ENCODE measurements around the gene APOD.
"Not testable (repeated sequence)": the region's sequence is repeated elsewhere in the genome, so short reads cannot be mapped to it uniquely, and the experiment has no call there.

APOD gene

GRCh38 chr3:195624171-195624570 is 40.4 kb upstream of the APOD start:
- not testable (repeated sequence) for H3K4me2 ChIP-seq (ENCODE audit: low read length); H3K27me3 ChIP-seq (ENCODE audit: control insufficient read depth, insufficient read depth, low read length); H3K9ac ChIP-seq (ENCODE audit: low read depth, low read length); H3K4me1 ChIP-seq (ENCODE audit: control insufficient read depth, insufficient read depth, low read length); H3K9me3 ChIP-seq (replicated peaks; ENCODE audit: low read length); H3K4me3 ChIP-seq (ENCODE audit: low read length); H3K36me3 ChIP-seq (ENCODE audit: insufficient read depth, low read length)

DNA sequence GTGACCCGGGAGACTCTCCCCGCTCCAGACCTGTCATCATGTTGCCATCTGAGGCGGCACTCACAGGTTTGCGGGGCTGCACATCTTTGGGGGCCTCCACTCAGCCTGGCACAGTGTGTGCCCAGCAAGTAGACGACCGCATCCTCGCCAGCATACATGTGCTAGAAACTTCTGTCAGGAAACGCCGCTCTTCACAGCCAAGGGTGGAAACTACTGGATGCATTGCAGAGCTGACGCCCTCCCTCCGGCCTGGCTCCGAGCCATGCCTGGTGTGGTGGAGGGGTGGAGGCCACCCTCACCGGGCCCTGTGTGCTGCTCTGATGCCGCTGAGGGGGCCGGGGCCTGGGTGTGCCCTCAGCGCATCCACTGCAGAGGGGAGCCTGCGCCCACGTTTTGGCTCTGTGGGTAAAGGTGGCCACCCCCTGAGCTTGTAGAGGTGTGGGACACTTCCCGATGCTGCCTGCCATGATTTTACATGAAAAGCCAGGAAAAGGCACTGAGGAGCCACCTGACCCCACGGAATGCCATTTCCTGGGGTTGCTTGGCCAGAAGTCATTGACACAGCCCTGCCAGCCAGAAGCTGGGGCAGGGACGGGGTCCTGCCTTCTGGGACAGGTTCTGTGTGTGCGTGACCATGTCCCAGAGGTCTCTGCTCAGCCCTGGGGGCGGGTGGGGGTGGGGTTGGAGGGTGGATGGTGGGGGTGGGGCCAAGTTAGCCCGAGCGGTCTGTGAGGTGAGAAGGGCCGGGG is 39.7 kb upstream of the APOD start:
- H3K4me3 ChIP-seq (ENCODE audit: low read length); H3K36me3 ChIP-seq (ENCODE audit: insufficient read depth, low read length); H3K4me2 ChIP-seq (ENCODE audit: low read length); H3K9me3 ChIP-seq (replicated peaks; ENCODE audit: low read length); H3K9ac ChIP-seq (ENCODE audit: low read depth, low read length); H3K27me3 ChIP-seq (ENCODE audit: control insufficient read depth, insufficient read depth, low read length); H3K4me1 ChIP-seq (ENCODE audit: control insufficient read depth, insufficient read depth, low read length): not testable (repeated sequence)

GRCh38 chr3:195622523-195623170 is 38.9 kb upstream of the APOD start:
- not testable (repeated sequence) for H3K9ac ChIP-seq (ENCODE audit: low read depth, low read length); H3K4me3 ChIP-seq (ENCODE audit: low read length); H3K4me2 ChIP-seq (ENCODE audit: low read length); H3K36me3 ChIP-seq (ENCODE audit: insufficient read depth, low read length); H3K4me1 ChIP-seq (ENCODE audit: control insufficient read depth, insufficient read depth, low read length); H3K9me3 ChIP-seq (replicated peaks; ENCODE audit: low read length); H3K27me3 ChIP-seq (ENCODE audit: control insufficient read depth, insufficient read depth, low read length)

DNA sequence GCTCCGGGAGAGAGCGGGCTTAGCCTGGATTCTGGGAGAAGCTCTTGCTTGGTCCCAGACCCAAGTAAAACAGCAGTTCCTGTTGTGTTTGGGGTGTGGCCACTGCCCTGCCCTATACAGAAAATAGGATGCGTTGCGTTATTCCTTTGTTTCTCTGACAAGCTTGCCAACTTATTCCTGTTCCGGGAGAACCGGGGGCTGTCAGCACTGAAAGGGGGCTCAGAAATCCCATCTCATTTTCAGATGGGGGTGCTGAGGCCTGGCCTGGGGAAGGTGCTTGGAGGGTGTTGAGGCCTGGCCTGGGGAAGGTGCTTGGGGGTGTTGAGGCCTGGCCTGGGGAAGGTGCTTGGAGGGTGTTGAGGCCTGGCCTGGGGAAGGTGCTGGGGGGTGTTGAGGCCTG is 38.3 kb upstream of the APOD start:
- not testable (repeated sequence) for H3K4me3 ChIP-seq (ENCODE audit: low read length); H3K27me3 ChIP-seq (ENCODE audit: control insufficient read depth, insufficient read depth, low read length); H3K4me2 ChIP-seq (ENCODE audit: low read length); H3K9ac ChIP-seq (ENCODE audit: low read depth, low read length); H3K9me3 ChIP-seq (replicated peaks; ENCODE audit: low read length); H3K36me3 ChIP-seq (ENCODE audit: insufficient read depth, low read length); H3K4me1 ChIP-seq (ENCODE audit: control insufficient read depth, insufficient read depth, low read length)

DNA sequence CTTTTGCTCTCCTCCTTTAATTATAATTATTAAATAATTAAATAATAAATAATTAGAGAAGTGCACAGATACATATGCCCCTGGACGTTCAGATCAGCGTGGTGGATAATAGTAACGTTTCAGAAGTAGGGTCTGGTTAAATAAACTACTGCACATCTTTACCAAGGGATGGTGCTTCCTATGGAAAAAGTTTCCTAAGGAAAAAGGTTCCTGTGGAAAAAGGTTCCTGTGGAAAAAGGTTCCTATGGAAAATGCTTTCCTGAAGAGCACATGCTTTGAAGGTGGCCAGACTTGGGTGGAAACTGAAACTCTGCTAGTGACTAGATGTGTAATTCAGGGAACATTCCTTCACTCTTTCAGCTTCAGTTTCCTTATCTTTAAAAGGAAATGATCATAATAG is 37.4 kb upstream of the APOD start:
- H3K4me2 ChIP-seq (ENCODE audit: low read length); H3K27me3 ChIP-seq (ENCODE audit: control insufficient read depth, insufficient read depth, low read length); H3K4me1 ChIP-seq (ENCODE audit: control insufficient read depth, insufficient read depth, low read length); H3K9ac ChIP-seq (ENCODE audit: low read depth, low read length); H3K9me3 ChIP-seq (replicated peaks; ENCODE audit: low read length); H3K36me3 ChIP-seq (ENCODE audit: insufficient read depth, low read length); H3K4me3 ChIP-seq (ENCODE audit: low read length): not testable (repeated sequence)

DNA sequence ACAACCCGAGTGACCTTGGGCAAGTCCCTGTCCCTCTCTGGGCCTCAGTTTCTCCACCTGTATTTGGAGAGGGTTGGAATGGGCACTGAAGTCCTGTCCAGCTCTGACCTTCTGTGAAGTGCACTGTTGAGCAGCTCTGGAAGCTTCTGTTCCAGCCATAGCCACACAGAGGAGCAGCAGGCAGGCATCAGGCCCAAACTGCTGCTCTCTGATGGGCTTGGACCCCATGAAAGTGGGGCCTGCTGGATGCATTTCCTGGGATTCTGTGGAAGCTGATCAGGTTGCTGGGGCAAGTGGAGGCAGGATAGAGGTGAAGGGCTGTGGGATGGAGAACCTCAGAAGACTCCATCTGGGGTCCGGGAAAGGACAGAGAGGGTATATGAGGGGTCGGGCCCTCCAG is 36.7 kb upstream of the APOD start:
- not testable (repeated sequence) for H3K27me3 ChIP-seq (ENCODE audit: control insufficient read depth, insufficient read depth, low read length); H3K4me3 ChIP-seq (ENCODE audit: low read length); H3K9ac ChIP-seq (ENCODE audit: low read depth, low read length); H3K36me3 ChIP-seq (ENCODE audit: insufficient read depth, low read length); H3K4me2 ChIP-seq (ENCODE audit: low read length); H3K4me1 ChIP-seq (ENCODE audit: control insufficient read depth, insufficient read depth, low read length); H3K9me3 ChIP-seq (replicated peaks; ENCODE audit: low read length)

DNA sequence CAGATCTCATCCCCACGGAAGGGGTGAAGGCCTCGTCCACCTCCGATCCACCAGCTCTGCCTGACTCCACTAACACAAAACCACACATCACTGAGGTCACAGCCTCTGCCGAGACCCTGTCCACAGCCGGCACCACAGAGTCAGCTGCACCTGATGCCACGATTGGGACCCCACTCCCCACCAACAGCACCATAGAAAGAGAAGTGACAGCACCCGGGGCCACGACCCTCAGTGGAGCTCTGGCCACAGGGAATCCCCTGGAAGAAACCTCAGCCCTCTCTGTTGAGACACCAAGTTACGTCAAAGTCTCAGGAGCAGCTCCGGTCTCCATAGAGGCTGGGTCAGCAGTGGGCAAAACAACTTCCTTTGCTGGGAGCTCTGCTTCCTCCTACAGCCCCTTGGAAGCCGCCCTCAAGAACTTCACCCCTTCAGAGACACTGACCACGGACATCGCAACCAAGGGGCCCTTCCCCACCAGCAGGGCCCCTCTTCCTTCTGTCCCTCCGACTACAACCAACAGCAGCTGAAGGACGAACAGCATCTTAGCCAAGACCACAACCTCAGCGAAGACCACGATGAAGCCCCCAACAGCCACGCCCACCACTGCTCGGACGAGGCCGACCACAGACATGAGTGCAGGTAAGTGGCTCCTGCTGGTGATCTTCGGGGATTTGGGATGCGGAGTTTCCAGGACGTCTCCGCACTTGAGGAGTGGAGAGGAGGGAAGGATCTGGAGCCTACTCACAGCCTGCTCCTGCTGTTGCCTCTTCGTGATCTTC is 36.0 kb upstream of the APOD start:
- not testable (repeated sequence) for H3K4me1 ChIP-seq (ENCODE audit: control insufficient read depth, insufficient read depth, low read length); H3K9me3 ChIP-seq (replicated peaks; ENCODE audit: low read length); H3K36me3 ChIP-seq (ENCODE audit: insufficient read depth, low read length); H3K27me3 ChIP-seq (ENCODE audit: control insufficient read depth, insufficient read depth, low read length); H3K9ac ChIP-seq (ENCODE audit: low read depth, low read length); H3K4me2 ChIP-seq (ENCODE audit: low read length); H3K4me3 ChIP-seq (ENCODE audit: low read length)

DNA sequence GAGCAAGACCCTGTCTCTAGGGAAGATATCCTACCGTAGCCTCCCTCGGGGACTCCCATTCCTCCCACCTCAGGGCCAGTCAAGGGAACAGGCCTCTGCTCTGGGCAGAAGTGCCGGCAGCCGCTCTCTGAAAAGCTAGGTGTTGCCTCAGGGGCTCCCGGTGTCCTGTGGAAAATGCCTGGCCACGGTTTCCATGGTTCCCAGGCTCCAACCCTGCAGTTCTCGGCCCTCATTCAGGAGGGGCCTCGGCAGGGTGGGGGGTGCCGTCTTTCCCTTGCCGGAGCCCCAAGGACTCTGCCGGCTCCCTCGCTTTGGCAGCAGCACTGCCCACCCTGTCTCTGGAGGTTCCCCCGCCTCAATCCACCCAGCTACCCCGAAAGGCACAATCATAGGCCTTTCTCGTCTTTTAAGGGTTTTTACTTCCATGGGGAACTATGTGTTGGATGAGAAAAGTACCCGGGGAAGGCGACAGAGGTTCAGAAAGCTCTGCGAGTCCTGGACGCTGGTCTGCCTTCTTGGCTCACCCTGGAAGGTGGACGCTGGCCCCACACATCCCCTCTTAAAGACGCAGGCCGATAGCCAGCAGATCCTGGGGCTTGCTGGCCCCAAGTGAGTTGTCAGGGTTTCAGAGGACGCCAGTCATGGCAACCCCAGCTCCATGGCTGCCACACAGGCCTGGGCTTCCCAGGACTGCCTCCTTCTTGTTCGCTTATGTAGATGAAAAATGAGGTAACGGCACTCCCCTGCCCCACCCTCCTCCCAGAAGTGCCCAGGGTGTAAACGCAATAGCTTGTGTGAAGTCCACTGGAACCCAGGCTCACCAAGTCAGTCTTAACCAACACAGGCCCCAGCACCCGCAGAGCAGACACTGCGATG is 34.3 kb upstream of the APOD start:
- not testable (repeated sequence) for H3K36me3 ChIP-seq (ENCODE audit: insufficient read depth, low read length); H3K9ac ChIP-seq (ENCODE audit: low read depth, low read length); H3K27me3 ChIP-seq (ENCODE audit: control insufficient read depth, insufficient read depth, low read length); H3K9me3 ChIP-seq (replicated peaks; ENCODE audit: low read length); H3K4me1 ChIP-seq (ENCODE audit: control insufficient read depth, insufficient read depth, low read length); H3K4me3 ChIP-seq (ENCODE audit: low read length); H3K4me2 ChIP-seq (ENCODE audit: low read length)

- not testable (repeated sequence) for H3K36me3 ChIP-seq (ENCODE audit: insufficient read depth, low read length); H3K9ac ChIP-seq (ENCODE audit: low read depth, low read length); H3K4me2 ChIP-seq (ENCODE audit: low read length); H3K4me3 ChIP-seq (ENCODE audit: low read length); H3K4me1 ChIP-seq (ENCODE audit: control insufficient read depth, insufficient read depth, low read length); H3K9me3 ChIP-seq (replicated peaks; ENCODE audit: low read length)
- peaks cover 14% of the 10 kb centered on the region for H3K27me3 ChIP-seq (ENCODE audit: control insufficient read depth, insufficient read depth, low read length)
Observed at GRCh38 chr3:195617134-195617533, 33.4 kb upstream of the APOD start.

DNA sequence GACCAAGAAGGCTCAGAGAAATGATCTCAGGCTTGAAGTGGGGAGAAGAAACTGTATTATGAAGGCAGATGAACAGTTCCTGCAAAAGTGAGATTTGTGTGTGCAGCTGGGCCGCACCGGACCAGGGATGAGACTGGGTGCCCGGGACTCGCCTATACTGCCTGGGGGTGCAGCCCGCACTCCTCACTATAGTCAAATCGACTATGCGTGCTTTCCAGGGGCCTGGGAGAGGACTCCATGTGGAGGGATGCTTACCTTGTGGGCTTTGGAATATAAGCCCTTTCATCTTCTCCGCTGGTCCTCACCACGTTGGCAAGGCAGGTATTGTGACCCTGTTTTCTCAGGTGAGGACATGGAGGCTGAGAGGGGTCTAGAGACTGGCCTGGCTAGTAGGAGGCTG is 32.9 kb upstream of the APOD start:
- H3K36me3 ChIP-seq (ENCODE audit: insufficient read depth, low read length): no peaks in the 10 kb centered on the region

GRCh38 chr3:195615952-195616537 is 32.3 kb upstream of the APOD start:
- H3K9me3 ChIP-seq (replicated peaks; ENCODE audit: low read length); H3K9ac ChIP-seq (ENCODE audit: low read depth, low read length); H3K36me3 ChIP-seq (ENCODE audit: insufficient read depth, low read length); H3K4me1 ChIP-seq (ENCODE audit: control insufficient read depth, insufficient read depth, low read length); H3K4me3 ChIP-seq (ENCODE audit: low read length); H3K4me2 ChIP-seq (ENCODE audit: low read length): not testable (repeated sequence)
- H3K27me3 ChIP-seq (ENCODE audit: control insufficient read depth, insufficient read depth, low read length): peaks cover 14% of the 10 kb centered on the region

More for the DNA sequence above, 32.9 kb upstream of the APOD start:
- Histone ChIP-seq H3K27me3 (ENCODE audit: control insufficient read depth, insufficient read depth, low read length) (peaks cover 14% of the 10 kb centered on the region), H3K9ac (ENCODE audit: low read depth, low read length) (no peak overlapping the region), H3K9me3 (replicated peaks; ENCODE audit: low read length) (no peaks in the 10 kb centered on the region), H3K4me1 (ENCODE audit: control insufficient read depth, insufficient read depth, low read length) (no peaks in the 10 kb centered on the region), H3K4me3 (ENCODE audit: low read length) (no peak overlapping the region), H3K4me2 (ENCODE audit: low read length) (no peak overlapping the region)
